ENCODE data around the gene USP32. TPM values are rescaled to one million over a fixed set of nuclear protein-coding genes. Genes with fewer than 3 reads are reported as not detected.

Gene USP32
- total and polyA plus RNA-seq, 10 of the 15 experiments (the other 5 are each of a cell fraction or from before 2014, with no cell fraction given), result 7.8 to 37.3 (median 25.5) TPM

GRCh38 chr17:60240290-60240689, 151.6 kb downstream of the USP32 start (continued):
- TF ChIP-seq FOS (IDR thresholded peaks at IDR 0.05; ENCODE audit: borderline replicate concordance, extremely low read depth, insufficient read length), result no peak
- TF ChIP-seq RFX5 (IDR thresholded peaks at IDR 0.05; ENCODE audit: low read depth, low read length), result no peak
- no peak for TF ChIP-seq RUNX3 (IDR thresholded peaks at IDR 0.05; ENCODE audit: low read length)
- TF ChIP-seq ESRRA (IDR thresholded peaks at IDR 0.05; ENCODE audit: low read length), result no peak
- no peak for TF ChIP-seq CBFB (IDR thresholded peaks at IDR 0.05; ENCODE audit: low read depth)
- TF ChIP-seq PAX5 (IDR thresholded peaks at IDR 0.05; ENCODE audit: borderline replicate concordance, low read depth, low read length), result no peak

- Histone ChIP-seq H3K27ac (ENCODE audit: control insufficient read depth, insufficient read depth) (no peak overlapping the region), H3K9me3 (replicated peaks; ENCODE audit: control insufficient read depth, insufficient read depth, low read length) (no peaks in the 10 kb centered on the region), H3K9ac (ENCODE audit: control insufficient read depth, insufficient read depth, low read length) (no peak overlapping the region), H2AFZ (ENCODE audit: control insufficient read depth, low read depth, low read length) (no peak overlapping the region), H3K36me3 (ENCODE audit: control insufficient read depth in 2 of 2, insufficient read depth in 2 of 2, low read length in 1 of 2) (no peaks in the 10 kb centered on the region; a peak in 1 of 4 replicates), H3K79me2 (ENCODE audit: control insufficient read depth, insufficient read depth, low read length) (no peaks in the 10 kb centered on the region), H3K27me3 (replicated peaks in 1 of 2; ENCODE audit: control insufficient read depth in 2 of 2, insufficient read depth in 2 of 2, low read length in 1 of 2) (no peaks in the 10 kb centered on the region), H3K4me3 (no peak overlapping the region), H3K4me1 (ENCODE audit: control insufficient read depth, insufficient read depth, low read length) (no peaks in the 10 kb centered on the region), H3K4me2 (ENCODE audit: control insufficient read depth, insufficient read depth) (no peak overlapping the region), H4K20me1 (ENCODE audit: control insufficient read depth, insufficient read depth) (no peaks in the 10 kb centered on the region)
- TF ChIP-seq EED (IDR thresholded peaks at IDR 0.05; ENCODE audit: low read depth), result no peak
- no peak for TF ChIP-seq ZBED1 (IDR thresholded peaks at IDR 0.05; ENCODE audit: borderline replicate concordance)
- no peak for TF ChIP-seq ZNF274 (IDR thresholded peaks at IDR 0.05; ENCODE audit: insufficient read depth, insufficient read length)
- TF ChIP-seq ELK1 (IDR thresholded peaks at IDR 0.05; ENCODE audit: low read depth, low read length), result no peak
- TF ChIP-seq CEBPB (IDR thresholded peaks at IDR 0.05; ENCODE audit: borderline replicate concordance in 1 of 2, low read depth in 2 of 2, low read length in 2 of 2), result no peak
- TF ChIP-seq, protein P1, sequence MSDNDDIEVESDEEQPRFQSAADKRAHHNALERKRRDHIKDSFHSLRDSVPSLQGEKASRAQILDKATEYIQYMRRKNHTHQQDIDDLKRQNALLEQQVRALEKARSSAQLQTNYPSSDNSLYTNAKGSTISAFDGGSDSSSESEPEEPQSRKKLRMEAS (IDR thresholded peaks at IDR 0.05; ENCODE audit: low read depth, low read length), result no peak
- no peak for TF ChIP-seq IKZF2 (IDR thresholded peaks at IDR 0.05)
- TF ChIP-seq EZH2 (IDR thresholded peaks at IDR 0.05; ENCODE audit: borderline replicate concordance, control insufficient read depth, low read depth, low read length), result no peak
- TF ChIP-seq STAT1 (conservative IDR thresholded peaks at IDR 0.05), result no peak
- TF ChIP-seq CBFB (IDR thresholded peaks at IDR 0.05; ENCODE audit: low read depth), result no peak
- TF ChIP-seq SUZ12 (IDR thresholded peaks at IDR 0.05; ENCODE audit: unreplicated experiment), result no peak
- TF ChIP-seq, protein P2, sequence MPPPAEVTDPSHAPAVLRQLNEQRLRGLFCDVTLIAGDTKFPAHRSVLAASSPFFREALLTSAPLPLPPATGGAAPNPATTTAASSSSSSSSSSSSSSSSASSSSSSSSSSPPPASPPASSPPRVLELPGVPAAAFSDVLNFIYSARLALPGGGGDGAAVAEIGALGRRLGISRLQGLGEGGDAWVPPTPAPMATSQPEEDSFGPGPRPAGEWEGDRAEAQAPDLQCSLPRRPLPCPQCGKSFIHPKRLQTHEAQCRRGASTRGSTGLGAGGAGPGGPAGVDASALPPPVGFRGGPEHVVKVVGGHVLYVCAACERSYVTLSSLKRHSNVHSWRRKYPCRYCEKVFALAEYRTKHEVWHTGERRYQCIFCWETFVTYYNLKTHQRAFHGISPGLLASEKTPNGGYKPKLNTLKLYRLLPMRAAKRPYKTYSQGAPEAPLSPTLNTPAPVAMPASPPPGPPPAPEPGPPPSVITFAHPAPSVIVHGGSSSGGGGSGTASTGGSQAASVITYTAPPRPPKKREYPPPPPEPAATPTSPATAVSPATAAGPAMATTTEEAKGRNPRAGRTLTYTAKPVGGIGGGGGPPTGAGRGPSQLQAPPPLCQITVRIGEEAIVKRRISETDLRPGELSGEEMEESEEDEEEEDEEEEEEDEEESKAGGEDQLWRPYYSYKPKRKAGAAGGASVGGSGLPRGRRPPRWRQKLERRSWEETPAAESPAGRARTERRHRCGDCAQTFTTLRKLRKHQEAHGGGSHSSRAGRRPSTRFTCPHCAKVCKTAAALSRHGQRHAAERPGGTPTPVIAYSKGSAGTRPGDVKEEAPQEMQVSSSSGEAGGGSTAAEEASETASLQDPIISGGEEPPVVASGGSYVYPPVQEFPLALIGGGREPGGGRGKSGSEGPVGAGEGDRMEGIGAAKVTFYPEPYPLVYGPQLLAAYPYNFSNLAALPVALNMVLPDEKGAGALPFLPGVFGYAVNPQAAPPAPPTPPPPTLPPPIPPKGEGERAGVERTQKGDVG (CRISPR knock-in tag; IDR thresholded peaks at IDR 0.05), result no peak
- TF ChIP-seq SREBF2 (IDR thresholded peaks at IDR 0.05; ENCODE audit: low read length), result no peak
- no peak for TF ChIP-seq JUND (IDR thresholded peaks at IDR 0.05; ENCODE audit: low read depth, low read length)
- TF ChIP-seq TAF1 (IDR thresholded peaks at IDR 0.05; ENCODE audit: borderline replicate concordance, low read depth, low read length), result no peak
- ATAC-seq (no peak), FAIRE-seq (no peak), DNase-seq (ENCODE audit: low read depth, low spot score) (no peak)
- RAD21 ChIA-PET (ENCODE audit: unreplicated experiment), result interaction anchor here (0.6 to 2.6 kb wide), 17 partner anchors 35 to 338 kb away, joined by 3 to 9 read pairs (median 4); no protein-coding TSS in a partner anchor
- no TSS peak for BruUV-seq (replicated peaks)
- in situ Hi-C loops (cut with MboI) (no loop called here), intact Hi-C loops (cut with micrococcal nuclease; ENCODE audit: unreplicated experiment) (loop anchor here (2.0 kb wide), 1 partner anchor 205 kb away; no protein-coding TSS in a partner anchor)
- CTCF ChIA-PET, result interaction anchor here (0.6 to 2.8 kb wide), 33 partner anchors 10 to 406 kb away, joined by 3 to 19 read pairs (median 4); partner anchors contain the start of genes CHCT1 and USP32
- SMC1A ChIA-PET (ENCODE audit: uncharacterized antibody, unreplicated experiment), result interaction anchor here (0.6 to 1.8 kb wide), 24 partner anchors 9 to 338 kb away, joined by 3 to 7 read pairs (median 3); partner anchors contain the start of gene HEATR6
- 94% methylated on average over 2 of the region's 2 CpGs for WGBS (ENCODE audit: insufficient coverage, insufficient replicate concordance, low lambda C conversion rate, missing lambda C conversion rate)
- POLR2A ChIA-PET, result interaction anchor here (0.6 to 0.7 kb wide), 3 partner anchors 152 to 1335 kb away, joined by 3 to 6 read pairs (median 3); no protein-coding TSS in a partner anchor
Measured at GRCh38 chr17:60231691-60232090, 160.2 kb downstream of the USP32 start.

Measured in GM12878 (cell line).